HG03457 (cell line): ENCODE data around the gene CCDC174.

ENCODE experiments used
- ATAC-seq: cut with Tn5 transposase; IDR thresholded peaks from one replicate; pipeline ENCODE4 v1.9.1; 2021; ENCODE audit warnings: moderate number of reproducible peaks; ENCODE audit not compliant: unreplicated experiment

CCDC174 gene

DNA sequence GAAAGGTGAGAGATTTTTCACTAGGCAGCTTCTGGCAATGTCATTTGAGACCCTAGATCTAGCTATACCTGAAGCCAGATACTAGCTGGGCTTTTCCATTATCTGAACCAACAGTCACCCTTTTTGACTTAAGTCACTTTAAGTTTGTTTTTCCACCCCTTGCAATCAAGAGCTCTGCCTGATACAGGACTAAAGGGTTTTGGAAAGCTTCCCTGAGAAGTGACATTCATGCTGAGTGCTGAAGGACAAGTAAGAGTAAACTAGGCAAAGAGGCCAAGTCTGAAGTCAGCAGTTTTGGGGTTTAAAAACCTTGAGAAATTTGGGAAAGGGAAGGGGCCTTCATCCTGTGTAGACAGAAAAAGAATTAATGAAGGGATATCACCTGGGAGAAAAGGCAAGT, 27.1 kb upstream of the CCDC174 start:
- no peak for ATAC-seq

GRCh38 chr3:14625443-14625842, 26.1 kb upstream of the CCDC174 start:
- no peak for ATAC-seq

DNA sequence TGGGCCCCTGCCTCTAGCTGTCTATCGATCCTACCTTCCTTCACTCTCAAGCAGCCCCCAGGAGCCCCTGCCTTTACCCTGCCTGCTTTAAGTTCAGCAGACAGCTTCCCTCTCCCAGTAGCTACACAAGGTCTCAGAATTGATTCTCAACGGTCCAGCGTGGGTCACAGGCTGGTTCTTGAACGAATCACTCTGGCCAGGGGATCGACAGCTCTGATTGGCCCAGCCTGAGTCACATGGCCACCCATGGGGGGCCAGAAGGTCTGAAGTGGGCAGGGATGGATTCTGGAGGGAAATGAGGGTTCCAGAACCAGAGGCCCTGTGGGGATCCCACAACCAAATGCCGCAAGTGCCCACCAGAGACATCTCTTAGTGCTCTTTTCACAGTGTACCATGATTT, 23.7 kb upstream of the CCDC174 start:
- no peak for ATAC-seq

- ATAC-seq, result no peak
These were observed 23.2 kb upstream of the CCDC174 start for GRCh38 chr3:14628406-14628805.

GRCh38 chr3:14630404-14631100, 21.0 kb upstream of the CCDC174 start:
- no peak for ATAC-seq

- no peak for ATAC-seq
These were observed 20.5 kb upstream of the CCDC174 start for GRCh38 chr3:14631101-14631497.

GRCh38 chr3:14631687-14632441, 19.7 kb upstream of the CCDC174 start:
- no peak for ATAC-seq

DNA sequence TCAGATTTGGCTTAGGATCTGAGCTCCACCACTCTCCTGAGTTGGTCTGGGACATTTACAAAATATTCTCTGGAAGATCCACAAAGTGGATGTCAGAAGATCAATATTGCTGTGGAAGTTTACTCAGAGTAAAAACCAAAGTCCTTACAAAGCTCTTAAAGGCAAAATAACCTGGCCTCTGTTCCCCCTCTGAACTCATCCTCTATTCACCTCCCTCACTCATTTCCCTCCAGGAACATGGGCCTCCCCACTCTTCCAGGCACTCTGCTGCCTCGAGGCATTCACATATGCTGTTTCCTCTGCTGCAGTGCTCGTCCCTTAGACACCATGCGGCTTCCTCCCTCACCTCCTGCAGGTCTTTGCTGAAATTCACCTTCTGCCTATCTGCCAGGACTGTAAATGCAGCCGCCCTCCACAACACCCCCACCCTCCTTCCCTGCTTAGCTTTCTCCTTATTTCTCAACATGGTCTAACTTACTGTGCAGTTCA, 19.1 kb upstream of the CCDC174 start:
- no peak for ATAC-seq

GRCh38 chr3:14633417-14633816, 18.1 kb upstream of the CCDC174 start:
- no peak for ATAC-seq

DNA sequence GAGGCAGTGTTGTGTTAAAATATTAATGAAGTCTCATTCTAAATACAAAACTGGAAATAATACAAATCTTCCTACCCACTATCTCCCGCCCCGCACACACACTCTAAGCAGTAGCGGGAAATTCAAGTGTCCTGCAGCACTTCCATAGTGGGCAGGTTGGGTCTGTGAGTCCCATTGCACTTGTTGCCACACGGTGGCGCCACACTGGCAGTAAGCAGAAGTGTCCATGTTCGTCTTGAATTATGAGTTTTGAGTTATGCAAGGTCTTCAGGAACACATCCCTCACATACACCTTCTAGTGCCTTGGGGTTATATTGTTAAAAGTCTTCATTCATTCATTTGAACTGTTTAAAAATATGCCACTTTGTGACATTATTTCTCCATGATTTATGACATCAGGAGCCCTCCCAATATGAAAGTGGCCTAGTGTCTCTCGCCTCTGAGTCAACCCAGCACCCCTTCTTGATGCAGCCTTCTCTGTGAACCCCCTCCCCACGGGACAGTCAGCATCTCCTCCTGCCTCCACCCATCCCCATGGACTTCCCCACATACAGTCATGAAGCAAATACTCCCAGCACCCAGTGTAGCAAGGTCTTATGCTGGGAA, 17.6 kb upstream of the CCDC174 start:
- ATAC-seq, result no peak

- ATAC-seq, result no peak
These were observed 16.7 kb upstream of the CCDC174 start for GRCh38 chr3:14634763-14635400.

DNA sequence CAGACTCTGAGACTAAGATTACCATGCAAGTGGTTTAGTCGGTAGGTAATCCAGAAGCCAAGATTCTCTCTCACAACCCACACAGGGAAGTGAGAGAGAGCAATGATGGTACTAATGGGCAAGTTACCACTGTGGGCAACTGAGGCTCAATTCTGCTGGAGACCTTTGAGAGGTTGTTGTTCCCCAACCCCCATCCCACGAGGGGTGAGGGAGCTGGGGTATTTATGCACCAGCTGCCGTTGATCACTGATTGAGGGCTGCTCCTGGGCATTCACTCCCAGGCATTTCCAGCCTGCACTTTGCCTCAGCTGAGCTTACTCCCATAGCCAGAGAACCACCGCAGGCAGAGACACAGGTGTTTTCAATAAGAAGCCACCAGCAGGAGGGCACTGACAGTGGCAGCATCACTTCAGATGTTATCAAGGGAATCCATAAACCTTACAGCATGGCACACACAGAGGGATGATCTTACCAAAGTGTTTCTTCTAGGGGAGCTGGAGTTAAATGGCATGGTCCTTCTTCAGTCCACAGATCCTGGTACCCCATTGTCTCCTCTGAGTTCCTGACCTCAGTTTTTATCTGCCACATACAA, 15.0 kb upstream of the CCDC174 start:
- ATAC-seq, result no peak

DNA sequence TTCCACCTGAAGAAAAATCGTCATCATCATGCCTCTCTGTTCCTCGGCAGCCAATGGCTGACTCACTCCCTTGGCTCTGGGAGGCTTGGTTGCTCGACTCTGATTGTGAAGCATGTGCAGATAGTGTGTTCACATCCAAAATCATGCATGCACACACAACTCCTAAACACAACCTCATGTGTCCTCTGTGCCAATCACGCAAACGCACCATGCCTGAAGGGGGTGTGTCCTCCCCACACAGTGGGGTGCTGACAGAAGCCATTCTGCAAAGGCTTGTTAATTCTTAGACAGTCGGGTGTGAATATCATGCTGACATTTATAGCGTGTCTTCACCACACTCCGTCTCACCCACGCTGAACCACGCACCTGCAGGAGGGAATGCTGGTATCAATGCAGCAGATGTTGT, 11.4 kb upstream of the CCDC174 start:
- ATAC-seq, result no peak

DNA sequence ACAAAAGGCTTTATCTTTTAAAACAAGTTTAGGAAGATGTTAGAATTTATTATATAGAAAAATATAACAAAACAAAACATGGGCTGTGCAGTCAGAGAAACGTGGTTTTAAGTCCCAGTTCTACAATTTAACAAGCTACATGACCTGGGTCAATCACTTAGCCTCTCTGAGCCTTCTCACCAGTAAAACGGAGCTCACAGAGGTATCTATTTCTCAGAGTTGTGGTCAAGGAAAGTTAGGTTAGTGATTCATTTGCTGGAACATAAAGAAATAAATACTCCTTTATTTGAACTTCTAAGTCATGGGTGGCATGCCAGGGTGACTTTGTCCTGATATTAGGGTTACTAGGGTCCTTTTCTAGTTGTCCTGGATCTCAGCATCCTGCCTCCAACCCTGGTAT, 10.8 kb upstream of the CCDC174 start:
- ATAC-seq, result no peak

DNA sequence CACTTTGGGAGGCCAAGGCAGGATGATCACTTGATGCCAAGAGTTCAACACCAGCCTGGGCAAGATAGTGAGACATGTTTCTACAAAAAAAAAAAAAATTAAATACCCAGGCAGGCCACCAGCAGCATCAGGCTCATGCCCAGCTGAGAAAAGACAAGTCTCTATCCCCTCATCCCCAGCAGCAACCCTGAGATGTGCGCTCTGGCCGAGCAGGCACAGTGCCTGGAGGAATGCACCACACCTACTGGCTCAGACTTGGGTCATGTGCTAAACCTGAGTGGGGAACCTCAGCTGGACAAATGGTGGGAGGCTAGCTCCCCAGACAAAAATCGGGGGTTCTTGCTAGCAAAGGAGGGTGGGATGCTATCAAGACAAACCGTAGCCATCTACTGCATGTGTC, 10.2 kb upstream of the CCDC174 start:
- no peak for ATAC-seq

DNA sequence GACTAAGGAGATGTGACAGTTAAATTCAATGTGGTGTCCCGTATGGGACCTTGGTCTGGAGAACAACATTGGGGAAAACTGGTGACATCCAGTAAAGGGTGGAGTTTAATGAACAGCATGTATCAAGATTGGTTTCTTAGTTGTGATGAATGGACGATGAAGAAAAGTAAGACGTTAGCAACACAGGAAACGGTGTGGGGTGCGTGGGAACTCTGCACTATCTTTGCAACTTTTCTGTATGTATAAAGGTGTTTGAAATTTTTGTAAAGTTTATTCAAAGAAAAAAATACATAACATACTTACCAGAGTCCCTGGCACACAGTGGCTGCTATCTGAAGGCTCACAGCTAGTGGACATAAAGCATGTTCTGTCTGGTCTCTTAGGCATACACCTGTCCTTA, 6.1 kb upstream of the CCDC174 start:
- no peak for ATAC-seq

- ATAC-seq, result no peak
These were observed 5.4 kb upstream of the CCDC174 start for GRCh38 chr3:14646131-14646573.

DNA sequence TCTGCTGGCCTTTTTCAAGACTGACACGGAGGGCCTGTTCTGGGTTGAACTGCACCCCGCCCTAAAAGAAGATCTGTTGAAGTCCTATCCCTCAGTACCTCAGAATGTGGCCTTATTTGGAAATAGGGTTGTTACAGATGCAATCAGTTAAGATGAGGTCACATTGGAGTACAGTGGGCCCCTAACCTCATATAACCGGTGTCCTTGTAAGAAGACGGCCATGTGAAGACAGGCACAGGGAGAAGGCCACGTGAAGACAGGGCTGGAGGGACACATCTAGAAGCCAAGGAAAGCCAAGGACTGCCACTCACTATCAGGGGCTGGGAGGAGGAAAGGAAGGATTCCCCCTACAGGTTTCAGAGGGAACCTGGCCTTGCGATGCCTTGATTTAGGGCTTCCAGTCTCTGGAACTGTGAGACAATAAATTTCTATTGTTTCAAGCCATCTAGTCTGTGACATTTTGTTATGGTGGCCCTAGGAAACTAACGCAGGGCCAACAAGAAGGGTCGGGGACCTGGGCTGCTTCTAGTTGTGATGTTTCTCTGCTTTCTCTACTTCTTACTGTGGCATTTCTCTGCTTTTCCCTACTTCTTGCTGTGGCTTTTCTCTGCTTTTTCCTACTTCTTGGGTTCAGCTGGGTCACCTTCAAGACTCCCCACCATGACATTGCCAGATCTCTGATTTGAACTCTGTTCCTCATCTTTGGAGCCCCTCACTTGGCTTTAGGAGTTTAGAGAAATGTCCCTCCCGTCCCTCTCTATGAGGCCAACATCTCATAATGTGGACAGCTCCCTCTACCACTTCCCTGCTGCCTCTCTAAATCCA, 4.8 kb upstream of the CCDC174 start:
- no peak for ATAC-seq

DNA sequence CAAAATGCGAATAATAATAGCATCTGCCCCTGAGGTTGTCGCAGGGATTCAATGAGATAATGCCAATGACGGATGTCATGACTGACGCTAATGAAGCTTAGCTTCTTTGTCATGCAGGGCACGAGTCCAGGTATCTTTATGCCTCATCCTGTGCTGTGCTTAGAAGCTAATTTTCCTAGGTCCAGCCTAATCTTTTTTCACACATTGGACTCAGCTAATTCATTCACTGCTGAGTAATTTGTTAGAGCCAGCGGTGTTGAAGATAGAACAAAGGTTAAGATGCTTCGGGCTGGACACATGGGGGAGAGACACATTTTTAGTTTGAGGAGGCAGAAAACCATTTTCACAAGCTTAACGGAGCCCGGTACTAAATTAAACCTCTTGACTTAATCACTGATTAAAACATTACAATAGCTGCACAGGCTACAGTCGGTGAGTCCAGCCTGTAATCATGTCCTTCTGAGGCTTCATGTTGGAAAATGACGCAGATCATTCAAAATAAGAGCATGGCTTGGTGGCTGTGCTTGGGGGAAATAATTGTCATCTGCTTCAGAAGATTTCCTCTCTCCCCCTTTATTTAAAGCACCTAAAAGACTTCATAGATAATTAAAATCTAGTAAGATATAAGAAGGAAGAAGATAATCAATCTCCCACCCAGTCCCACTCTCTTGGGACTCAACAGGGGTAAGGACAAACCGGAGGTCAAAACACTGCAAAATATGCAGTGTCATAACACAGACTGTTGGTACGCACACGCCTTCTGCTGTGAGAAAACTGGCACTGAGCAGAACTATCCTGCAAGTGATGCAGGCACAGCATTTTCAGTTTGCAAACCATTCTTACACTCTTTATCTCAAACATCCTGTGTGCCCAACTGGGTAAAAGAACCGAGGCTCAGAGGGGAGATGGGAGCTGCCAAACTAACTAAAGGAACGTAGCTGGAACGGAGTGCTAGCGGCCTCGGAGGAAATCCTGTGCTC, 3.3 kb upstream of the CCDC174 start:
- ATAC-seq, result no peak
